Smooth muscle cell (in vitro differentiated cells): ENCODE data around the gene KIAA1217. TPM values are rescaled to one million over a fixed set of nuclear protein-coding genes. Genes with fewer than 3 reads are reported as not detected.

Experiments
- DNase-seq: peaks from one replicate; lab custom pipeline; 2025; ENCODE audit not compliant: unreplicated experiment; lab: John Stamatoyannopoulos, UW
- H2AFZ ChIP-seq: fragments of 200-600 bp; sonication (generic); 2 replicates; pipeline ENCODE4 v1.6.0; 2016; ENCODE audit warnings: antibody characterized with exemption, low read depth, mild to moderate bottlenecking
- H3F3A ChIP-seq: fragments of 200-600 bp; sonication (generic); 2 replicates; pipeline ENCODE4 v1.6.0; 2017; ENCODE audit warnings: antibody characterized with exemption, low read depth
- H3K27ac ChIP-seq: fragments of 200-600 bp; sonication (generic); 2 replicates; pipeline ENCODE4 v1.5.1; 2016; ENCODE audit warnings: low read depth, mild to moderate bottlenecking
- H3K27me3 ChIP-seq: fragments of 200-600 bp; sonication (generic); 2 replicates; pipeline ENCODE4 v1.6.1; 2016; ENCODE audit warnings: low read depth, mild to moderate bottlenecking
- H3K36me3 ChIP-seq: fragments of 200-600 bp; sonication (generic); 2 replicates; pipeline ENCODE4 v1.5.1; 2016; ENCODE audit warnings: low read depth
- H3K4me1 ChIP-seq: fragments of 200-600 bp; sonication (generic); 2 replicates; pipeline ENCODE4 v1.5.1; 2016; ENCODE audit warnings: low read depth
- H3K4me2 ChIP-seq: fragments of 200-600 bp; sonication (generic); 2 replicates; pipeline ENCODE4 v1.6.0; 2016; ENCODE audit warnings: mild to moderate bottlenecking
- H3K4me3 ChIP-seq: fragments of 200-600 bp; sonication (generic); 2 replicates; pipeline ENCODE4 v1.5.1; 2016; ENCODE audit warnings: mild to moderate bottlenecking
- H3K79me2 ChIP-seq: fragments of 200-600 bp; sonication (generic); 2 replicates; pipeline ENCODE4 v1.6.0; 2016; ENCODE audit warnings: low read depth, mild to moderate bottlenecking
- H3K9ac ChIP-seq: fragments of 200-600 bp; sonication (generic); 2 replicates; pipeline ENCODE4 v1.6.0; 2016; ENCODE audit warnings: low read depth
- H3K9me3 ChIP-seq: fragments of 200-600 bp; sonication (generic); replicated peaks from 2 replicates; pipeline ENCODE4 v1.5.1; 2016; ENCODE audit warnings: low read depth
- H4K20me1 ChIP-seq: fragments of 200-600 bp; sonication (generic); 2 replicates; pipeline ENCODE4 v1.6.0; 2016; ENCODE audit warnings: low read depth
- WGBS: methylation state at CpG from one replicate; pipeline ENCODE4 v1.1.7; 2016; ENCODE audit warnings: low lambda C conversion rate; 5-methylcytosine and 5-hydroxymethylcytosine counted together
- polyA plus RNA-seq: library from polyadenylated mRNA; unstranded; fragments of >200 nt; fragmentation: Nextera tagmentation; extraction: Ambion mirVana; gene quantifications from 2 replicates; pipeline ENCODE4 v1.2.1, GENCODE V29; 2016
- total RNA-seq: library from RNA; depleted of rRNA; stranded (reverse); fragments of >200 nt; gene quantifications from 2 replicates; pipeline ENCODE4 v1.2.3, GENCODE V29; 2014
- TF ChIP-seq, protein P1 (sequence below): fragments of 200-600 bp; sonication (generic); IDR thresholded peaks from 2 replicates; pipeline ENCODE4 v1.5.1; 2017; ENCODE audit warnings: borderline replicate concordance, mild to moderate bottlenecking, antibody characterized with exemption; ENCODE audit not compliant: insufficient read depth, poor library complexity, severe bottlenecking

Gene KIAA1217
- total and polyA plus RNA-seq, 2 experiments from 2014 or later: 43.3 to 68.8 TPM

GRCh38 chr10:24449321-24449740 lies 240.4 kb downstream of the KIAA1217 start:
- peak overlapping the region; percentile 48 for H3K4me3 ChIP-seq
- no peak for DNase-seq
- peaks cover 15% of the 10 kb centered on the region for H3K4me1 ChIP-seq
- peaks cover 22% of the 10 kb centered on the region for H3F3A ChIP-seq
- H3K27ac ChIP-seq: peak overlapping the region; percentile 92
- TF ChIP-seq, protein P1, sequence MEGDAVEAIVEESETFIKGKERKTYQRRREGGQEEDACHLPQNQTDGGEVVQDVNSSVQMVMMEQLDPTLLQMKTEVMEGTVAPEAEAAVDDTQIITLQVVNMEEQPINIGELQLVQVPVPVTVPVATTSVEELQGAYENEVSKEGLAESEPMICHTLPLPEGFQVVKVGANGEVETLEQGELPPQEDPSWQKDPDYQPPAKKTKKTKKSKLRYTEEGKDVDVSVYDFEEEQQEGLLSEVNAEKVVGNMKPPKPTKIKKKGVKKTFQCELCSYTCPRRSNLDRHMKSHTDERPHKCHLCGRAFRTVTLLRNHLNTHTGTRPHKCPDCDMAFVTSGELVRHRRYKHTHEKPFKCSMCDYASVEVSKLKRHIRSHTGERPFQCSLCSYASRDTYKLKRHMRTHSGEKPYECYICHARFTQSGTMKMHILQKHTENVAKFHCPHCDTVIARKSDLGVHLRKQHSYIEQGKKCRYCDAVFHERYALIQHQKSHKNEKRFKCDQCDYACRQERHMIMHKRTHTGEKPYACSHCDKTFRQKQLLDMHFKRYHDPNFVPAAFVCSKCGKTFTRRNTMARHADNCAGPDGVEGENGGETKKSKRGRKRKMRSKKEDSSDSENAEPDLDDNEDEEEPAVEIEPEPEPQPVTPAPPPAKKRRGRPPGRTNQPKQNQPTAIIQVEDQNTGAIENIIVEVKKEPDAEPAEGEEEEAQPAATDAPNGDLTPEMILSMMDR: no peak
- no peaks in the 10 kb centered on the region for H3K27me3 ChIP-seq
- 19% methylated on average over 5 of the region's 5 CpGs for WGBS
- H3K4me2 ChIP-seq: peak overlapping the region; percentile 87
- peak overlapping the region; percentile 70 for H3K9ac ChIP-seq
- H3K9me3 ChIP-seq: no peaks in the 10 kb centered on the region
- peak overlapping the region; percentile 6 for H2AFZ ChIP-seq
- H3K79me2 ChIP-seq: peaks cover 32% of the 10 kb centered on the region
- H4K20me1 ChIP-seq: no peaks in the 10 kb centered on the region
- no peaks in the 10 kb centered on the region for H3K36me3 ChIP-seq

DNA sequence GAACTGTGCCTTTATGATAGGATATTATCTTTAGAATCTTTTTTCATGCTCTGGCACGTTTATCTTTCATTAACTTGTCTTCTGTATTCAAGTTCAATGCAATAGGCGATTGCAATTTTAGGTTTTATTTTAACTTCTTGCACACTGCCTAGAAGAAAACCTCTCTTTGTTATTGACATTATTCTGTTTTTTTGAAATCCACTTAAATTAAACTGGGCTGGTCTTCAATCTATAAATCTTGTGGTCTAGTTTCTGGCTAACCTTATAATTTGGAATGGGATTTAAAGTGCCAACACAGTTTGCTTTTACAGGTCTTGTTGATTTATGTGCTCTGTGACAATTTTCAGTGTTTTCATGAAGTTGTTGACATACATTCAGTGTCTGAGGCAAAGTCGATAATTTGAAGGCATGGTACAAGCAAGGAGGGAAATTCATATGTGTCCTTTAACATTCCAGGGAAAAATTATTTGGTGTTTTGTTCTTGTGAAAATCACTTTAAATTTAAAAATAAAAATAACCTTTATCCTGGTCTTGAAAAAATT lies 240.9 kb downstream of the KIAA1217 start:
- no peak for DNase-seq
- H3K9me3 ChIP-seq: no peaks in the 10 kb centered on the region
- H3K4me3 ChIP-seq: peak overlapping the region; percentile 48
- 58% methylated on average over 3 of the region's 3 CpGs for WGBS
- no peaks in the 10 kb centered on the region for H3K36me3 ChIP-seq
- peak overlapping the region; percentile 70 for H3K9ac ChIP-seq
- peaks cover 18% of the 10 kb centered on the region for H3F3A ChIP-seq
- peak overlapping the region; percentile 87 for H3K4me2 ChIP-seq
- H3K27me3 ChIP-seq: no peaks in the 10 kb centered on the region
- H2AFZ ChIP-seq: peak overlapping the region; percentile 6
- peaks cover 11% of the 10 kb centered on the region for H3K4me1 ChIP-seq
- H3K27ac ChIP-seq: peak overlapping the region; percentile 92
- TF ChIP-seq, protein P1: no peak
- H4K20me1 ChIP-seq: no peaks in the 10 kb centered on the region
- H3K79me2 ChIP-seq: peaks cover 37% of the 10 kb centered on the region

- peaks cover 45% of the 10 kb centered on the region for H3K79me2 ChIP-seq
- H4K20me1 ChIP-seq: no peaks in the 10 kb centered on the region
- H3K4me1 ChIP-seq: peaks cover 10% of the 10 kb centered on the region
- peak overlapping the region; percentile 87 for H3K4me2 ChIP-seq
- TF ChIP-seq, protein P1: no peak
- peaks cover 16% of the 10 kb centered on the region for H3F3A ChIP-seq
- peak overlapping the region; percentile 48 for H3K4me3 ChIP-seq
- peak overlapping the region; percentile 92 for H3K27ac ChIP-seq
- no peak for DNase-seq
- H3K9me3 ChIP-seq: no peaks in the 10 kb centered on the region
- no peaks in the 10 kb centered on the region for H3K27me3 ChIP-seq
- no peaks in the 10 kb centered on the region for H3K36me3 ChIP-seq
- WGBS: 65% methylated on average over 4 of the region's 4 CpGs
- peak overlapping the region; percentile 70 for H3K9ac ChIP-seq
- no peak overlapping the region for H2AFZ ChIP-seq
These were observed 242.4 kb downstream of the KIAA1217 start for GRCh38 chr10:24451325-24451820.

DNA sequence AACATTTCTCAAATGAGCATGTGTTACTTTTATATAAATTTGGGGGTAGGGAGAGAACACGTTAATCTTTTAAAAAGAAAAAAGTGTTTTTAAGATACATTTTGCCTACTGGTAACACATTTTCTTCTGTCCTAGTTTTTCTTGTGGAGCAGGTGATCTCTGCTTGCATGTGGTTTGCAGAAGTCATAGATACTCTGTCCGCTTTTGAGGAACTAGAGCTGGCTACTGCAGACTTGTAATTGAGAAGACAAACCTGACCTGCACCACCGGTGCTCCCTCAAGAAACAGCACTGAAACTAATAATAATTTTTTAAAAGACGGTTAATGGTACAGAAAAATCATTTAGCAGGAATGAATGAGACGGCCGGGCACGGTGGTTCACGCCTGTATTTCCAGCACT lies 243.1 kb downstream of the KIAA1217 start:
- Histone ChIP-seq H3K4me3 (no peak overlapping the region), H3F3A (peaks cover 13% of the 10 kb centered on the region), H3K27ac (peak overlapping the region; percentile 4), H3K27me3 (no peaks in the 10 kb centered on the region), H2AFZ (no peak overlapping the region), H3K79me2 (peaks cover 45% of the 10 kb centered on the region), H3K36me3 (no peaks in the 10 kb centered on the region), H3K4me2 (peak overlapping the region; percentile 87), H3K9me3 (no peaks in the 10 kb centered on the region), H4K20me1 (no peaks in the 10 kb centered on the region), H3K9ac (no peak overlapping the region), H3K4me1 (peaks cover 10% of the 10 kb centered on the region)
- no peak for DNase-seq
- TF ChIP-seq, protein P1: no peak
- 93% methylated on average over 8 of the region's 8 CpGs for WGBS
